GM18951 (cell line): Measurements from ENCODE around the gene HLF.

Source experiments
- POLR2A ChIP-seq: IDR thresholded peaks from 4 replicates; pipeline ENCODE4 v1.6.1; 2011; ENCODE audit warnings: mild to moderate bottlenecking; ENCODE audit not compliant: insufficient read length, insufficient read depth; ENCODE audit errors: extremely low read depth
- in situ Hi-C: fragments of 300-500 bp; cut with MboI; formaldehyde crosslinking; loops from one replicate; pipeline ENCODE4 v1.12.0; 2022; ENCODE audit warnings: low sequenced_read_pairs, mixed read lengths, inconsistent platforms; ENCODE audit not compliant: unreplicated experiment

Gene HLF

GRCh38 chr17:55274355-55275255 lies 9.8 kb downstream of the HLF start:
- no peak for TF ChIP-seq POLR2A
- in situ Hi-C loops, result no loop called here

GRCh38 chr17:55275894-55276804 lies 11.4 kb downstream of the HLF start:
- in situ Hi-C loops, result no loop called here
- TF ChIP-seq POLR2A, result no peak

GRCh38 chr17:55278173-55278961 lies 13.6 kb downstream of the HLF start:
- in situ Hi-C loops, result no loop called here
- no peak for TF ChIP-seq POLR2A

GRCh38 chr17:55279203-55279602 lies 14.4 kb downstream of the HLF start:
- TF ChIP-seq POLR2A, result no peak
- in situ Hi-C loops, result no loop called here

GRCh38 chr17:55279788-55280187 lies 15.0 kb downstream of the HLF start:
- no peak for TF ChIP-seq POLR2A

GRCh38 chr17:55280212-55280611 lies 15.5 kb downstream of the HLF start:
- in situ Hi-C loops, result no loop called here

More at GRCh38 chr17:55279788-55280187, 15.0 kb downstream of the HLF start:
- in situ Hi-C loops, result no loop called here

GRCh38 chr17:55281649-55282378 lies 17.1 kb downstream of the HLF start:
- TF ChIP-seq POLR2A, result no peak
- in situ Hi-C loops, result no loop called here

More at GRCh38 chr17:55280212-55280611, 15.5 kb downstream of the HLF start:
- TF ChIP-seq POLR2A, result no peak

GRCh38 chr17:55282379-55282702 lies 17.6 kb downstream of the HLF start:
- in situ Hi-C loops, result no loop called here
- no peak for TF ChIP-seq POLR2A

GRCh38 chr17:55282741-55283140 lies 18.0 kb downstream of the HLF start:
- no peak for TF ChIP-seq POLR2A
- in situ Hi-C loops, result no loop called here

GRCh38 chr17:55283256-55283965 lies 18.7 kb downstream of the HLF start:
- TF ChIP-seq POLR2A, result no peak
- in situ Hi-C loops, result no loop called here

GRCh38 chr17:55284001-55284884 lies 19.5 kb downstream of the HLF start:
- no peak for TF ChIP-seq POLR2A
- in situ Hi-C loops, result no loop called here

- in situ Hi-C loops, result no loop called here
- no peak for TF ChIP-seq POLR2A
These were observed 20.2 kb downstream of the HLF start for GRCh38 chr17:55284944-55285339.
